OCI-LY1 (cell line): ENCODE measurements around the gene PRR16.

Source experiments
- H2AFZ ChIP-seq: fragments of 200-600 bp; sonication (generic), shearing (Covaris generic); 2 replicates; pipeline ENCODE4 v1.6.0; 2014; ENCODE audit warnings: antibody characterized with exemption, mild to moderate bottlenecking, low read length
- H3F3A ChIP-seq: fragments of 200-600 bp; sonication (generic), shearing (Covaris generic); 2 replicates; pipeline ENCODE4 v1.6.0; 2014; ENCODE audit warnings: mild to moderate bottlenecking, antibody characterized with exemption, low read length, moderate library complexity; ENCODE audit not compliant: insufficient read depth
- H3K27ac ChIP-seq: fragments of 200-600 bp; sonication (generic); 2 replicates; pipeline ENCODE4 v1.5.1; 2014; ENCODE audit warnings: low read length, mixed run types, mild to moderate bottlenecking, low read depth; ENCODE audit not compliant: poor library complexity, severe bottlenecking
- H3K27me3 ChIP-seq: fragments of 200-600 bp; sonication (generic); 2 replicates; pipeline ENCODE4 v1.6.0; 2014; ENCODE audit warnings: antibody characterized with exemption, mild to moderate bottlenecking, low read length, moderate library complexity; ENCODE audit not compliant: insufficient read depth
- H3K36me3 ChIP-seq: fragments of 200-600 bp; sonication (generic); 2 replicates; pipeline ENCODE4 v1.6.1; 2014; ENCODE audit warnings: mild to moderate bottlenecking, antibody characterized with exemption, low read length, moderate library complexity, mixed read lengths; ENCODE audit not compliant: insufficient read depth
- H3K4me1 ChIP-seq: fragments of 200-600 bp; sonication (generic); 2 replicates; pipeline ENCODE4 v1.5.1; 2014; ENCODE audit warnings: mild to moderate bottlenecking, low read length, moderate library complexity; ENCODE audit not compliant: insufficient read depth, severe bottlenecking
- H3K4me2 ChIP-seq: fragments of 200-600 bp; sonication (generic), shearing (Covaris generic); 2 replicates; pipeline ENCODE4 v1.6.1; 2014; ENCODE audit warnings: low read length
- H3K4me3 ChIP-seq: fragments of 200-600 bp; sonication (generic); 2 replicates; pipeline ENCODE4 v1.5.1; 2014; ENCODE audit warnings: low read length, low read depth, mild to moderate bottlenecking, mixed read lengths; ENCODE audit not compliant: poor library complexity, severe bottlenecking
- H3K79me2 ChIP-seq: fragments of 200-600 bp; shearing (Covaris generic); 2 replicates; pipeline ENCODE4 v1.6.1; 2016; ENCODE audit warnings: mixed run types, low read length, mixed read lengths; ENCODE audit not compliant: insufficient read depth
- H3K9ac ChIP-seq: fragments of 200-600 bp; sonication (generic), shearing (Covaris generic); 2 replicates; pipeline ENCODE4 v1.6.1; 2014; ENCODE audit warnings: mild to moderate bottlenecking, low read length, mixed read lengths
- H3K9me2 ChIP-seq: fragments of 200-600 bp; sonication (generic), shearing (Covaris generic); 2 replicates; pipeline ENCODE4 v1.6.1; 2014; ENCODE audit warnings: low read depth, mild to moderate bottlenecking, low read length, mixed read lengths
- H3K9me3 ChIP-seq: fragments of 200-600 bp; shearing (Covaris generic); 2 replicates; pipeline ENCODE4 v1.6.1; 2014; ENCODE audit warnings: low read length, mixed read lengths
- H4K20me1 ChIP-seq: fragments of 200-600 bp; sonication (generic), shearing (Covaris generic); 2 replicates; pipeline ENCODE4 v1.6.0; 2016; ENCODE audit warnings: mild to moderate bottlenecking, low read length; ENCODE audit not compliant: insufficient read depth
- CTCF ChIP-seq: fragments of 200-600 bp; sonication (generic), shearing (Covaris generic); IDR thresholded peaks from 2 replicates; pipeline ENCODE4 v1.5.1; 2017; ENCODE audit warnings: mild to moderate bottlenecking, antibody characterized with exemption, low read length, moderate library complexity, mixed read lengths
- EZH2 ChIP-seq: fragments of 200-600 bp; sonication (generic), shearing (Covaris generic); IDR thresholded peaks from 2 replicates; pipeline ENCODE4 v1.8.0; 2017; ENCODE audit warnings: borderline replicate concordance, mixed run types, mild to moderate bottlenecking, antibody characterized with exemption, low read length, moderate library complexity, mixed read lengths

PRR16 gene

GRCh38 chr5:120614531-120615180 lies 150.6 kb downstream of the PRR16 start:
- no peak overlapping the region for H3K27ac ChIP-seq
- no peak overlapping the region for H3K9ac ChIP-seq
- no peaks in the 10 kb centered on the region for H3K9me2 ChIP-seq
- no peaks in the 10 kb centered on the region for H3K9me3 ChIP-seq
- no peaks in the 10 kb centered on the region for H4K20me1 ChIP-seq
- H3K79me2 ChIP-seq, result no peaks in the 10 kb centered on the region
- no peak overlapping the region for H3K4me2 ChIP-seq
- no peaks in the 10 kb centered on the region for H3F3A ChIP-seq
- H2AFZ ChIP-seq, result no peak overlapping the region
- TF ChIP-seq EZH2, result no peak
- TF ChIP-seq CTCF, result no peak
- no peak overlapping the region for H3K4me3 ChIP-seq
- no peaks in the 10 kb centered on the region for H3K36me3 ChIP-seq
- H3K4me1 ChIP-seq, result no peaks in the 10 kb centered on the region
- no peaks in the 10 kb centered on the region for H3K27me3 ChIP-seq

DNA sequence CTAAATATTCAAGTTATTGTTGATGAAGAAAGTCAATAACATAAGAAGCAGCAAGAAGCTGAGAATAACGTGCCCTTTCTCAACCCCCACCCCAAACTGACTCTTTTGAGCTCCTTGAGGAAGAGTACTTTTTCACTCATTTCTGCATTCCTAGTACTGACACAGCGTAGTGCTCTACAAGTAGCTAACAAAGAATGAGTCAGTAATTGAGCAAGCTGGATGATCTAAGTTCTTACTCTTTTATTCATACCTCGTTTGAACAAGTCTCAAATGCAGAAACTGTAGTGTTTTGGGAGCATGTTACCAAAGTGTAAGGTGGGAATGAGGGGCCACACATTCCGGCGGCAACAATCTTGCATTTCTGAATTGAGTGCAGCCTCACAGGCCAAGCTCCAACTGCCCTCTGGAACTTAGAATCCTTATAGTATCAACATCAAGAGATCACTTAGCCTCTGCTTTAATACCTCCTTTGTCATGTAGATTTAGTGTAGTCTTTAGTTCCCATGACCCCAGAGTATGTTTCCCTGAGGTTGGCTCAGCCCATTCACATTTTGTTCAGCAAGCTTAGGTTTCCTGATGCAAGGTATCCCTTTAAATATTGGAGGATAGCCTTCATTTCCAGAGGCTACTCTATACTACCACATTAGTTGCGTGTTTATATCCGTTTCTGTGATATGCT lies 152.0 kb downstream of the PRR16 start:
- H3K9me2 ChIP-seq, result no peaks in the 10 kb centered on the region
- H3K9me3 ChIP-seq, result no peaks in the 10 kb centered on the region
- H3K36me3 ChIP-seq, result no peaks in the 10 kb centered on the region
- no peaks in the 10 kb centered on the region for H3F3A ChIP-seq
- no peak overlapping the region for H2AFZ ChIP-seq
- H3K4me3 ChIP-seq, result no peak overlapping the region
- H3K4me2 ChIP-seq, result no peak overlapping the region
- H3K79me2 ChIP-seq, result no peaks in the 10 kb centered on the region
- H3K9ac ChIP-seq, result no peak overlapping the region
- no peak overlapping the region for H3K27ac ChIP-seq
- H3K27me3 ChIP-seq, result no peaks in the 10 kb centered on the region
- H3K4me1 ChIP-seq, result no peaks in the 10 kb centered on the region
- TF ChIP-seq EZH2 (no peak), CTCF (no peak)
- H4K20me1 ChIP-seq, result no peaks in the 10 kb centered on the region

DNA sequence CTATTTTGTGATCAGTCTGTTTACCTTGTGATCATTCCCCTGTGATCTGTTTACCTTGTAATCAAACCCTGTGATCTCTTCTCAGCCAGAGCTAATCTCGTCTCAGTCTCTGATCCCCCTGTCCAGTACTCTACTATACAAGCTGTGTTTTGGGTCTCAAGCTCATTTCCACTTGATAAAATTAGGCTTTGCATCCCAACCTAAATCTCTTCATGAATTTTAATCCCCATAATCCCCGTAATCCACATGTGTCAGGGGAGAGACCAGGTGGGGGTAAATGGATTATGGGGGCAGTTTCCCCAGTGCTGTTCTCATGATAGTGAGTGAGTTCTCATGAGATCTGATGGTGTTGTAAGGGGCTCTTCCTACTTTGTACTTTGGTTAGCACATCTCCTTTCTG lies 157.2 kb downstream of the PRR16 start:
- Histone ChIP-seq H3K9ac (no peak overlapping the region), H3K36me3 (no peaks in the 10 kb centered on the region), H3F3A (no peaks in the 10 kb centered on the region), H3K4me1 (no peaks in the 10 kb centered on the region), H3K9me2 (no peaks in the 10 kb centered on the region), H3K79me2 (no peaks in the 10 kb centered on the region), H3K9me3 (no peaks in the 10 kb centered on the region), H4K20me1 (no peaks in the 10 kb centered on the region), H3K4me2 (no peak overlapping the region), H3K27me3 (no peaks in the 10 kb centered on the region), H2AFZ (no peak overlapping the region), H3K27ac (no peak overlapping the region), H3K4me3 (no peak overlapping the region)
- TF ChIP-seq EZH2 (no peak), CTCF (no peak)
